Caco-2 (cell line): Measurements from ENCODE around the gene TMLHE. TPM values are rescaled to one million over a fixed set of nuclear protein-coding genes. Genes with fewer than 3 reads are reported as not detected.
"Not testable (repeated sequence)": the region's sequence is repeated elsewhere in the genome, so short reads cannot be mapped to it uniquely, and the experiment has no call there.

Source experiments
- BruUV-seq: library from RNA; stranded (reverse); fragments of 400-500 nt; replicated peaks from 2 replicates; lab custom pipeline; 2021; lab: Mats Ljungman, UMichigan
- CTCF ChIA-PET: fragments of 300-600 bp; sonication (Branson Sonifier 250); formaldehyde crosslinking; loops from one replicate; lab custom pipeline; 2022; ENCODE audit warnings: antibody characterized with exemption; lab: Charles Lee
- POLR2A ChIA-PET: fragments of 300-600 bp; sonication (Branson Sonifier 250); formaldehyde crosslinking; loops from one replicate; lab custom pipeline; 2022; ENCODE audit warnings: antibody characterized with exemption; lab: Charles Lee
- DNase-seq, 2 experiments: peaks; one replicate each; pipeline versions ENCODE4 v3.0.0 to v3.0.0-alpha.2; 2020 to 2022
- H3K27me3 ChIP-seq: replicated peaks from 2 replicates; pipeline ENCODE4 v1.6.0; 2011; ENCODE audit warnings: low read length; ENCODE audit not compliant: control insufficient read depth, insufficient read depth
- H3K36me3 ChIP-seq: 2 replicates; pipeline ENCODE4 v1.5.1; 2011; ENCODE audit warnings: low read length; ENCODE audit not compliant: control insufficient read depth, insufficient read depth
- H3K4me1 ChIP-seq: fragments of 250-450 bp; sonication (Bioruptor Pico); 2 replicates; pipeline ENCODE4 v1.5.1; 2020; ENCODE audit warnings: mild to moderate bottlenecking
- H3K4me3 ChIP-seq: 2 replicates; pipeline ENCODE4 v1.5.1; 2011; ENCODE audit warnings: low read depth, mild to moderate bottlenecking, control low read depth, low read length
- H3K9me3 ChIP-seq: fragments of 250-450 bp; sonication (Bioruptor Pico); 2 replicates; pipeline ENCODE4 v1.5.1; 2020; ENCODE audit warnings: mild to moderate bottlenecking, moderate library complexity
- H3K27ac Mint-ChIP-seq: one replicate; pipeline ENCODE4 v1.8.0; 2022; ENCODE audit warnings: mixed read lengths; ENCODE audit not compliant: unreplicated experiment
- H3K27me3 Mint-ChIP-seq: one replicate; pipeline ENCODE4 v1.8.0; 2022; ENCODE audit warnings: mixed read lengths; ENCODE audit not compliant: insufficient read depth, unreplicated experiment
- H3K36me3 Mint-ChIP-seq: one replicate; pipeline ENCODE4 v1.8.0; 2022; ENCODE audit warnings: mild to moderate bottlenecking, mixed read lengths; ENCODE audit not compliant: insufficient read depth, unreplicated experiment
- H3K4me1 Mint-ChIP-seq: one replicate; pipeline ENCODE4 v1.8.0; 2022; ENCODE audit warnings: low read depth, mixed read lengths; ENCODE audit not compliant: unreplicated experiment
- H3K4me3 Mint-ChIP-seq: one replicate; pipeline ENCODE4 v1.8.0; 2022; ENCODE audit warnings: mild to moderate bottlenecking, moderate library complexity, mixed read lengths; ENCODE audit not compliant: unreplicated experiment
- H3K9me3 Mint-ChIP-seq: one replicate; pipeline ENCODE4 v1.8.0; 2022; ENCODE audit warnings: mixed read lengths; ENCODE audit not compliant: unreplicated experiment
- intact Hi-C: fragments of 100-400 bp; cut with micrococcal nuclease; formaldehyde crosslinking; loops from one replicate; pipeline ENCODE4 v1.10.0; 2022; ENCODE audit not compliant: unreplicated experiment
- total RNA-seq: library from RNA; stranded (reverse); gene quantifications from 2 replicates; pipeline ENCODE4 v1.2.3, GENCODE V29; 2022
- TF ChIP-seq, protein P1 (sequence below), 2 experiments: fragments of 200-600 bp in 1 of 2; IDR thresholded peaks; 1 replicate in 1 of 2; 2 replicates in 1 of 2; pipeline versions ENCODE4 v1.5.1 to v1.8.0; 2011 to 2022; ENCODE audit warnings: antibody characterized with exemption in 1 of 2, control low read depth in 1 of 2, inconsistent platforms in 1 of 2, low read depth in 1 of 2, low read length in 1 of 2, mild to moderate bottlenecking in 1 of 2, moderate library complexity in 1 of 2; ENCODE audit not compliant: insufficient read depth in 1 of 2, severe bottlenecking in 1 of 2, unreplicated experiment in 1 of 2

TMLHE gene
- total RNA-seq, 1 experiment from 2014 or later = 14.0 TPM

DNA sequence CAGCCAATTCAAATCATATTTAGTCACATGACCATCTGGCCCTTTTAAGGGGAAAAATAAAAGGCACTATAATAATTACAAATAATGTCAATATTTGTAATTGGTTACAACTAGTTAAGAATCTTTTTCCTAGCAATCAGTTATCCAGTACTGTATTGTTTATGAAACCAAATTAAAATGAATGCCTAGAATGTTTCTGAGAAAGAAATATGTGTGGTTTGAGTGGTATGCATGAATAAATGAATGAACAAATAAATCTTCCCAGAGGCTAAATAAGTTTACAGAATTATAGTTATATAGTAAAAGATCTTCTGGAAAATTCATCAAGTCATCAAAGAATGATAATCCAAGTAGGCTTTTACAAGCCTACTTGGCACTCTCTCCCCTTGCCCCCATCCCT is 98.5 kb downstream of the TMLHE start:
- BruUV-seq = no TSS peak
- Mint-ChIP-seq H3K27me3 (no peaks in the 10 kb centered on the region), H3K27ac (no peak overlapping the region), H3K4me1 (no peaks in the 10 kb centered on the region), H3K4me3 (no peak overlapping the region), H3K36me3 (no peaks in the 10 kb centered on the region), H3K9me3 (no peaks in the 10 kb centered on the region)
- ChIA-PET POLR2A (no interaction called here), CTCF (no interaction called here)
- H3K4me3 ChIP-seq = no peak overlapping the region
- no peaks in the 10 kb centered on the region for H3K9me3 ChIP-seq
- no peaks in the 10 kb centered on the region for H3K36me3 ChIP-seq
- TF ChIP-seq, protein P1, sequence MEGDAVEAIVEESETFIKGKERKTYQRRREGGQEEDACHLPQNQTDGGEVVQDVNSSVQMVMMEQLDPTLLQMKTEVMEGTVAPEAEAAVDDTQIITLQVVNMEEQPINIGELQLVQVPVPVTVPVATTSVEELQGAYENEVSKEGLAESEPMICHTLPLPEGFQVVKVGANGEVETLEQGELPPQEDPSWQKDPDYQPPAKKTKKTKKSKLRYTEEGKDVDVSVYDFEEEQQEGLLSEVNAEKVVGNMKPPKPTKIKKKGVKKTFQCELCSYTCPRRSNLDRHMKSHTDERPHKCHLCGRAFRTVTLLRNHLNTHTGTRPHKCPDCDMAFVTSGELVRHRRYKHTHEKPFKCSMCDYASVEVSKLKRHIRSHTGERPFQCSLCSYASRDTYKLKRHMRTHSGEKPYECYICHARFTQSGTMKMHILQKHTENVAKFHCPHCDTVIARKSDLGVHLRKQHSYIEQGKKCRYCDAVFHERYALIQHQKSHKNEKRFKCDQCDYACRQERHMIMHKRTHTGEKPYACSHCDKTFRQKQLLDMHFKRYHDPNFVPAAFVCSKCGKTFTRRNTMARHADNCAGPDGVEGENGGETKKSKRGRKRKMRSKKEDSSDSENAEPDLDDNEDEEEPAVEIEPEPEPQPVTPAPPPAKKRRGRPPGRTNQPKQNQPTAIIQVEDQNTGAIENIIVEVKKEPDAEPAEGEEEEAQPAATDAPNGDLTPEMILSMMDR (IDR thresholded peaks at IDR 0.05; ENCODE audit: insufficient read depth in 1 of 2, low read depth in 1 of 2, low read length in 1 of 2, severe bottlenecking in 1 of 2, unreplicated experiment in 1 of 2) = no peak
- H3K4me1 ChIP-seq = no peaks in the 10 kb centered on the region
- no peak for DNase-seq
- intact Hi-C loops = no loop called here
- no peaks in the 10 kb centered on the region for H3K27me3 ChIP-seq

DNA sequence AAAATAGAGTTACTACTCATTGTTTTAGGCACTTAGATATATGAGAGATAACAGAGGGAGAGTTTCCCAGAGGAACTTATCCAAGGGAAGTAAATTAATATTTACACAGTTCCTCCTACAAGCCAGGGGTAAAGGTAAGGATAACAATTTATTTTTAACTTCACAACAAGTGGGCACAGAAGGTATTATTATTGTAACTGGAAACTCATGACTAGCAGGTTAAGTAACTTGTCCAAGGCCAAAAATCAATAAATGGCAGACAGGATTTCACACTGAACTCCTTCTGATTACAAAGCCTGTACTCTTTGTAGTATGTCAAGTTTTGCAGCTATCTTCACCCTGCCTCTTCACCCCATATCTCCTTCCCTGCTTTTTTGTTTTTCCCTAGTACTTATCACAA is 107.5 kb downstream of the TMLHE start:
- TF ChIP-seq, protein P1 (IDR thresholded peaks at IDR 0.05; ENCODE audit: insufficient read depth in 1 of 2, low read depth in 1 of 2, low read length in 1 of 2, severe bottlenecking in 1 of 2, unreplicated experiment in 1 of 2) = no peak
- intact Hi-C loops = no loop called here
- no peaks in the 10 kb centered on the region for H3K4me1 ChIP-seq
- no peak overlapping the region for H3K4me3 ChIP-seq
- no peaks in the 10 kb centered on the region for H3K36me3 ChIP-seq
- Mint-ChIP-seq H3K36me3 (no peaks in the 10 kb centered on the region), H3K27ac (no peak overlapping the region), H3K9me3 (no peaks in the 10 kb centered on the region), H3K27me3 (no peaks in the 10 kb centered on the region), H3K4me1 (no peaks in the 10 kb centered on the region), H3K4me3 (no peak overlapping the region)
- CTCF ChIA-PET = no interaction called here
- H3K9me3 ChIP-seq = no peaks in the 10 kb centered on the region
- no peaks in the 10 kb centered on the region for H3K27me3 ChIP-seq
- no peak for DNase-seq
- BruUV-seq = no TSS peak
- POLR2A ChIA-PET = no interaction called here

DNA sequence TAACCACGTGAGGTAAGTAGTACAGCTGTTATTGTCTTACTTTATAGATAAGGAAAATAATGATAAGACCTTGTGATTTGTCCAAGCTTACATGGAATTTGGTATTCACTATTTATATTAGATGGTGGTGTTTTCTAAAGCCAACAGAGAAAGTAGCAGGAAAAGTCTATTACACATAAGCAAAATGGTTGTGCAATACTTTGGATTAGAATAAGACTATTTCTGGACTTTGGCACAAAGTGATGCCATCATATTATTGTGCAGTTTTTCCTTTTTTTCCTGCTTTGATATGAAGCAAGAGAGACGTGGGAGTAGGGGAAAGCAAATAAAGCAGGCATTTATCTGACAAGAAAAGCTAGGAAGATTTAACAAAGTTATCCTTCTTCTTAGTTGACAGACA is 117.6 kb downstream of the TMLHE start:
- H3K27me3 ChIP-seq, H3K9me3 Mint-ChIP-seq, H3K27me3 Mint-ChIP-seq, BruUV-seq, DNase-seq, H3K36me3 ChIP-seq, H3K27ac Mint-ChIP-seq, H3K4me1 ChIP-seq, H3K4me3 ChIP-seq, POLR2A ChIA-PET, H3K4me3 Mint-ChIP-seq, H3K4me1 Mint-ChIP-seq, H3K36me3 Mint-ChIP-seq, intact Hi-C loops, CTCF ChIA-PET, H3K9me3 ChIP-seq: not testable (repeated sequence)

DNA sequence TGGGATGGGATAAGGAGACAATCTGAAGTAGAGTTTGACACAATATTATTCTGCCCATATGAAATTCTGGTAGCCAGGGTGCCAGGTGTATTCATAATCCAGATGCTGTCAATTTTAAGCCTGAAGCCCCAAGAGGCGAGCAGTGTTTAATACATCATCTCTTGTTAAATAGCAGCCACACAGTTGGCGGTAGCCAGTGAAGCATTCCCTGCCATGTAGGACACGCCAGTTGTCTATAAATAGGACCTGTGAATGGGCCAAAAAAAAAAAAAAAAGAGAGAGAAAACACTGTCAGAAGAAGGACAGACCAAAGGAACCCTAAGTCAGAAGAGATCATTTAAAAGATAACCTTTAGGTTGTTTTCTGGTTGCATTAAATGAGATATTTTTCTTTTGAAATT is 121.3 kb downstream of the TMLHE start:
- H3K4me1 Mint-ChIP-seq, H3K9me3 Mint-ChIP-seq, POLR2A ChIA-PET, H3K27me3 ChIP-seq, H3K27ac Mint-ChIP-seq, H3K4me1 ChIP-seq, H3K36me3 Mint-ChIP-seq, H3K27me3 Mint-ChIP-seq, H3K36me3 ChIP-seq, H3K4me3 ChIP-seq, H3K4me3 Mint-ChIP-seq, intact Hi-C loops, CTCF ChIA-PET, H3K9me3 ChIP-seq, BruUV-seq, DNase-seq: not testable (repeated sequence)

DNA sequence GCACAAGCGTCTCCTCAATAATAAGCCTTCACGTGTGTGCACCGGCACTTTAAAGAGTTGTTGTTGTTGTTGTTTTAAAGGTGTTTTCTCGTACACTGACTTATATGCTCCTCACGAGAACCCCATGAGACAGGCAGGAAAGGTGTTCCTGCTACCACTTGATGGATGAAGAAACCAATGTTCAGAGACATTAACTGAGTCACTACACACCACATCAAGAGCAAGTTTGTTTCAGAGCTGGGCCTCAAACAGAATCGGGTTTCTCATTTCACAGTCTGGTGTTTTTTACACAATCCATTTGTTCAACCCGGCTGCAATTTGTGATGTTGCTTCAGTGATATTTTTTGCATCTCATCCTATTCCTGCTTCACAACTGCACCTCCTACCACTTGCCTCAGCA is 135.6 kb downstream of the TMLHE start:
- H3K4me3 Mint-ChIP-seq, H3K27me3 ChIP-seq, H3K4me3 ChIP-seq, POLR2A ChIA-PET, H3K9me3 Mint-ChIP-seq, H3K36me3 ChIP-seq, H3K4me1 ChIP-seq, H3K4me1 Mint-ChIP-seq, H3K9me3 ChIP-seq, H3K27ac Mint-ChIP-seq, BruUV-seq, H3K27me3 Mint-ChIP-seq, intact Hi-C loops, H3K36me3 Mint-ChIP-seq, DNase-seq, CTCF ChIA-PET: not testable (repeated sequence)

DNA sequence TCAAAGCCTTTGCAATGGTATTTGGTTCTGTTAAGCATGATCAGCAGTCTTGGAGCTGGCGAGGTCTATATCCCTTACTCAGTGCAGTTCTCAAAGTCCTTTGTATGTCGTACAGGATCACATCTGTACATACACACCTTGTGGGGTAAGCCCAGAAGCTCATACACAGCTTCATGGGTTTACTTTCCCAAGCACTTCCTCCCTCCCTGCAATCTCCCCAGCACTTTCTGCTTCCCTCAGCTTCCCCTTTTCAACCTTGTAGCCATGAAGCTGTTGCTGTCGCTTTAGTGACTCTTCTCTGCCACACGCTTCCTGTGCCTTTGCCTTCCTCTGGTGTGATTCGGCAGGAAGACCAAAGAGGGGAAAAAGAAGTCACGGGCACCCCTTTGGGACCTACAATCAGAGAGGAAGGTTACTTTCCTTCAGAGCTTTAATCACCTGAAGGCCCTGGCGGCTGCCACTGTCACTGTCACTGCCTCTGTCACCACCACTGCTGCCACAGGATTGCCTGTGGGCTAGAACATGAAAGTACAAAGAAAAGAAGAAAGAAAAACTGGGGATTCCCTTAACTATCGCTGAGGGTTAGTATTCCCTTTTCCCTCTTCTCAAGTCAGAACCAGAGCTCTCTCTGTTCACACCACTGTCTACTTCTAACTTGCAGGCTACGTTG is 146.3 kb downstream of the TMLHE start:
- H3K27ac Mint-ChIP-seq, POLR2A ChIA-PET, BruUV-seq, H3K27me3 Mint-ChIP-seq, H3K4me1 ChIP-seq, intact Hi-C loops, H3K9me3 ChIP-seq, H3K4me1 Mint-ChIP-seq, DNase-seq, H3K4me3 ChIP-seq, CTCF ChIA-PET, H3K27me3 ChIP-seq, H3K4me3 Mint-ChIP-seq, H3K9me3 Mint-ChIP-seq, H3K36me3 Mint-ChIP-seq, H3K36me3 ChIP-seq: not testable (repeated sequence)
